ENCODE measurements around the gene CSF2RB.

DNA sequence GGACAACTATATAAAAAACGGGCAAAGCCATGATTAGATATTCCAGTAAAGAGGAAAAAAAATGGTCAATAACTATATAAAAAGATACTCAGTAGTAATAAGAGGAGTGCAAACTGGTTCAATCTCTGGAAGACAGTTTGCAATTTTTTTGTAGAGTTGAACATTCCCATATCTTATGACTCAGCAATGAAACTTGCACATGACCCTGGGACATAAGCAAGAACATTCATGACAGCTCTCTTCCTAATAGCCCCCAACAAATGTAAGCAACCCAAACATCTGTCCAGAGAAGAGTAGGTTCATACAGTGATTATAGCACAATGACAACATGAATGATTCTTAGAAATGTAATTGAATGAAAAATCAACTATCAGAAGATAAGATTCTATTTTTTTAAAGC is 21.8 kb upstream of the CSF2RB start:
- TF ChIP-seq CTCF (IDR thresholded peaks at IDR 0.05) = no peak
- no peak for TF ChIP-seq EZH2 (IDR thresholded peaks at IDR 0.05)
- TF ChIP-seq EZH2phosphoT487 (IDR thresholded peaks at IDR 0.05) = no peak
